ENCODE results near the gene ESRRA.

The ESRRA gene

GRCh38 chr11:64317325-64317960 lies 12.1 kb downstream of the ESRRA start, which contains the start of gene TRMT112:
Gene TRMT112, minus strand, starts transcription at chr11:64317559. Its CDS starts 33 bp downstream, at chr11:64317526.
- no peak for TF ChIP-seq CTCF (conservative IDR thresholded peaks at IDR 0.05; ENCODE audit: low read depth, low read length)
- peak within 1 kb of the TSS; percentile 99 for H3K4me3 ChIP-seq (ENCODE audit: low read depth, low read length)
- peak; percentile 99 for DNase-seq (ENCODE audit: low read depth)

- DNase-seq (ENCODE audit: low read depth) = peak; percentile 97
- H3K4me3 ChIP-seq (ENCODE audit: low read depth, low read length) = peak within 1 kb of the TSS; percentile 99
- no peak for TF ChIP-seq CTCF (conservative IDR thresholded peaks at IDR 0.05; ENCODE audit: low read depth, low read length)
Measured at GRCh38 chr11:64317961-64318765, 12.8 kb downstream of the ESRRA start, which contains the start of gene PRDX5. Gene PRDX5, plus strand, starts transcription at chr11:64318121. Its CDS starts 95 bp downstream, at chr11:64318216.

- H3K4me3 ChIP-seq (ENCODE audit: low read depth, low read length) = peak overlapping the region; percentile 99
- no peak for TF ChIP-seq CTCF (conservative IDR thresholded peaks at IDR 0.05; ENCODE audit: low read depth, low read length)
- DNase-seq (ENCODE audit: low read depth) = no peak
Measured at GRCh38 chr11:64318766-64319761, 13.7 kb downstream of the ESRRA start.

GRCh38 chr11:64320556-64320955 lies 15.2 kb downstream of the ESRRA start:
- no peak for TF ChIP-seq CTCF (conservative IDR thresholded peaks at IDR 0.05; ENCODE audit: low read depth, low read length)
- H3K4me3 ChIP-seq (ENCODE audit: low read depth, low read length) = no peak overlapping the region
- DNase-seq (ENCODE audit: low read depth) = no peak

GRCh38 chr11:64321026-64321425 lies 15.7 kb downstream of the ESRRA start:
- TF ChIP-seq CTCF (conservative IDR thresholded peaks at IDR 0.05; ENCODE audit: low read depth, low read length) = no peak
- no peak overlapping the region for H3K4me3 ChIP-seq (ENCODE audit: low read depth, low read length)
- no peak for DNase-seq (ENCODE audit: low read depth)

GRCh38 chr11:64321533-64321932 lies 16.2 kb downstream of the ESRRA start:
- peak; percentile 16 for DNase-seq (ENCODE audit: low read depth)
- TF ChIP-seq CTCF (conservative IDR thresholded peaks at IDR 0.05; ENCODE audit: low read depth, low read length) = no peak
- no peak overlapping the region for H3K4me3 ChIP-seq (ENCODE audit: low read depth, low read length)
